Measurements from ENCODE around the gene ERFE. TPM values are rescaled to one million over a fixed set of nuclear protein-coding genes. Genes with fewer than 3 reads are reported as not detected.

Gene ERFE
- total and polyA plus RNA-seq, 2 of the 4 experiments (the other 2 are of a cell fraction) = 1.3 to 3.5 TPM

GRCh38 chr2:238117199-238118154 is 41.3 kb upstream of the ERFE start:
- H3K14ac ChIP-seq (replicated peaks; ENCODE audit: low read depth, low read length) = no peak overlapping the region; the same call in 1 of the 2 replicates
- H3K27me3 ChIP-seq (ENCODE audit: control insufficient read depth, insufficient read depth, low read length) = peaks cover 30% of the 10 kb centered on the region
- H3K4me1 ChIP-seq (ENCODE audit: control insufficient read depth, insufficient read depth, low read length) = peaks cover 4% of the 10 kb centered on the region; the same call in 1 of the 2 replicates
- H4K91ac ChIP-seq (ENCODE audit: insufficient read depth, low read depth, low read length) = no peak overlapping the region
- H3K56ac ChIP-seq (ENCODE audit: extremely low read depth, insufficient read depth, low read length) = no peak overlapping the region
- TF ChIP-seq USF2 (IDR thresholded peaks at IDR 0.05; ENCODE audit: low read depth, low read length) (0 out of 2 replicates have a peak, but pooled peaks have one; percentile 7), MAFK (IDR thresholded peaks at IDR 0.05; ENCODE audit: low read depth, low read length) (no peak), RCOR1 (IDR thresholded peaks at IDR 0.05; ENCODE audit: insufficient replicate concordance, low read length) (no peak), CHD1 (IDR thresholded peaks at IDR 0.05; ENCODE audit: low read depth, low read length) (no peak)
- intact Hi-C loops (cut with micrococcal nuclease) (no loop called here), in situ Hi-C loops (cut with MboI; ENCODE audit: low sequenced_read_pairs) (no loop called here), dilution Hi-C loops (cut with HindIII; ENCODE audit: low sequenced_read_pairs, unreplicated experiment) (no loop called here)
- H3K18ac ChIP-seq (ENCODE audit: low read depth, low read length) = no peak overlapping the region
- H3K9me1 ChIP-seq (ENCODE audit: insufficient read depth, low read length) = no peaks in the 10 kb centered on the region
- no peak overlapping the region for H2BK15ac ChIP-seq (ENCODE audit: low read depth, low read length)
- 57% methylated on average over 6 of the region's 11 CpGs; no CpG with 5 or more reads in 1 of the 2 experiments for WGBS, 2 experiments (ENCODE audit: extremely low coverage in 2 of 2, insufficient read length in 1 of 2)
- H2AK5ac ChIP-seq (ENCODE audit: low read depth, low read length) = no peak overlapping the region; the same call in 1 of the 2 replicates
- no peaks in the 10 kb centered on the region for H3K79me1 ChIP-seq (ENCODE audit: low read depth in 1 of 2, low read length in 2 of 2)
- POLR2A ChIA-PET (ENCODE audit: unreplicated experiment) = no interaction called here
- peak; percentile 26 for DNase-seq
- CTCF ChIA-PET = no interaction called here
- no peaks in the 10 kb centered on the region for H4K20me1 ChIP-seq (ENCODE audit: insufficient read depth, low read length)
- no TSS peak for BruUV-seq (replicated peaks)
- H3K4ac ChIP-seq (ENCODE audit: low read depth, low read length) = no peak overlapping the region
- H3K23ac ChIP-seq (ENCODE audit: low read depth, low read length) = no peak overlapping the region
- H3K36me3 ChIP-seq (ENCODE audit: control insufficient read depth, insufficient read depth, low read length) = no peaks in the 10 kb centered on the region
- H2AFZ ChIP-seq (replicated peaks; ENCODE audit: low read length, poor library complexity) = peak overlapping the region; percentile 43
- H3K9me3 ChIP-seq (ENCODE audit: control insufficient read depth, insufficient read depth, low read length) = peaks cover 12% of the 10 kb centered on the region
- H3K4me3 ChIP-seq (ENCODE audit: insufficient read depth, low read depth, low read length) = no peak overlapping the region
- no peak overlapping the region for H2BK20ac ChIP-seq (ENCODE audit: low read depth, low read length)
- H3K27ac ChIP-seq (ENCODE audit: insufficient read depth, low read length) = no peak overlapping the region
- no peak overlapping the region for H2AK9ac ChIP-seq (replicated peaks; ENCODE audit: low read depth, low read length, poor library complexity)
- H2BK120ac ChIP-seq (ENCODE audit: low read depth, low read length) = 0 out of 2 replicates have a peak overlapping the region, but pooled peaks have one; percentile 8
- H2BK5ac ChIP-seq (ENCODE audit: low read depth, low read length, poor library complexity, severe bottlenecking) = no peak overlapping the region
- no peak overlapping the region for H4K5ac ChIP-seq (ENCODE audit: low read depth, low read length)
- no peak overlapping the region for H3K9ac ChIP-seq (ENCODE audit: low read depth, low read length)
- no peak; the same call in 1 of the 2 replicates for ATAC-seq (ENCODE audit: low read depth)
- H4K8ac ChIP-seq (ENCODE audit: low read depth in 2 of 2, low read length in 2 of 2) = no peak overlapping the region
- no peak overlapping the region for H3K4me2 ChIP-seq (ENCODE audit: low read depth, low read length)

Data from IMR-90 (cell line).